Measurements from ENCODE around the gene DNM3. TPM values are rescaled to one million over a fixed set of nuclear protein-coding genes. Genes with fewer than 3 reads are reported as not detected.

Gene DNM3
- total and polyA plus RNA-seq, 2 experiments from 2014 or later = 0.11 to 1.4 TPM

DNA sequence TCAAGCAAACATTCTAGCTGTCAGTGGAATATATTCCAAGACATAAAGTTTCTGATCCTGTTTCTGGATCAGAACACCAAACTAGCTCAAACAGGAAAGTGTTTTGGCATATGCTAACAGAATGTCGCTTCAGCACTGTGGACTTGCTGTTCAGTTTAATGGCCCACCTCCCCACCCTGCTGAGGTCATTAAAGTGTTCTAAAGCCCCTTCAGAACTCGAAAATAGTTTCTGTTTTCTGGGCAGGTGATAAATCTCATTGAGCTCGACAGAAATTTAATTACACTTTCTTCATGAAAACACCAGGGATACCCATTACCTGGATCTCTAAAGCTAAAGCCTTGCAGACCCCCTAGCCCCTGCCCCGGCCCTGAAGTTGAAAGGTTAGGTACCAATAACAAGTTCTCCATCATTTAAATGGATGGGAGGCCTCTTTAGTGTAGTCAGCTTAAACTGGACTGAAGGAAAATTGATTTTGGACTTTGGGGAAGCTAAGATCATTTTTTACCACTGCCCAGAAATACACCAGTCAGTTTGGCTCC is 575.3 kb downstream of the DNM3 start:
- H3K9ac ChIP-seq = no peak overlapping the region
- no peaks in the 10 kb centered on the region for H3K36me3 ChIP-seq (ENCODE audit: low read depth)
- WGBS, 2 experiments (ENCODE audit: low coverage in 1 of 2, low lambda C conversion rate in 2 of 2, missing lambda C conversion rate in 2 of 2) = 67 to 71% methylated on average over 4 of the region's 4 CpGs
- H3K4me2 ChIP-seq (ENCODE audit: unreplicated experiment) = no peak overlapping the region
- H3K9me2 ChIP-seq (ENCODE audit: insufficient read depth) = no peaks in the 10 kb centered on the region
- H3K27me3 ChIP-seq (replicated peaks; ENCODE audit: insufficient read depth) = no peaks in the 10 kb centered on the region
- H2AFZ ChIP-seq = no peak overlapping the region
- no peak overlapping the region for H3K27ac ChIP-seq
- H4K20me1 ChIP-seq (ENCODE audit: insufficient read depth) = no peaks in the 10 kb centered on the region
- no peak overlapping the region for H3K4me3 ChIP-seq
- in situ Hi-C loops (cut with MboI) = loop anchor here (25.0 kb wide), 1 partner anchor 604 kb away; no protein-coding TSS in a partner anchor
- no peaks in the 10 kb centered on the region for H3K79me2 ChIP-seq (ENCODE audit: insufficient read depth)
- DNase-seq = no peak
- peaks cover 5% of the 10 kb centered on the region for H3K4me1 ChIP-seq (ENCODE audit: insufficient read depth)
- peaks cover 5% of the 10 kb centered on the region; the same call in 1 of the 2 replicates for H3F3A ChIP-seq (ENCODE audit: insufficient read depth)
- H3K9me3 ChIP-seq (ENCODE audit: low read depth) = no peaks in the 10 kb centered on the region
- TF ChIP-seq EZH2 (IDR thresholded peaks at IDR 0.05; ENCODE audit: insufficient read depth, poor library complexity, severe bottlenecking) (no peak), EZH2phosphoT487 (IDR thresholded peaks at IDR 0.05; ENCODE audit: insufficient read depth, low read depth) (no peak)

DNA sequence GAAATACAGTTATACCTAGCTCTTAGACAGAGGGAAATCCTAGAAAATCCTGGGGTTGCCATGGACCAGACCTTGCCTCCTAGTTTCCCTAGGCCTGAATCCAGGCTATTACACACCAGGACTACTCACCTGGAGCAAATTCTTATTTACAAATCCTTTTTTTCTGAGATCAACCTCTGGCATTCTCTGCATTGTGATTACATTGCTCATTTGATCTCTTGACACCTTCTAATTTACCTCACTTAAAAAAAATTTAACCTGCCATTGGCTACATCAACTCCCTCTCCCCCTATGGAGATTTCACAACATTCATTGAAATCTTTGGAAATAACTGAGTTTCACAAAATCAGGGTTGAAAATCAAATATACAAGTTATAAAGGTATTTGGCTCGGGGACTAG is 576.3 kb downstream of the DNM3 start:
- TF ChIP-seq EZH2 (IDR thresholded peaks at IDR 0.05; ENCODE audit: insufficient read depth, poor library complexity, severe bottlenecking) (no peak), EZH2phosphoT487 (IDR thresholded peaks at IDR 0.05; ENCODE audit: insufficient read depth, low read depth) (no peak)
- no peak overlapping the region for H2AFZ ChIP-seq
- no peak overlapping the region for H3K9ac ChIP-seq
- DNase-seq = no peak
- 85 to 93% methylated on average over 1 of the region's 1 CpG for WGBS, 2 experiments (ENCODE audit: low coverage in 1 of 2, low lambda C conversion rate in 2 of 2, missing lambda C conversion rate in 2 of 2)
- H3F3A ChIP-seq (ENCODE audit: insufficient read depth) = peaks cover 5% of the 10 kb centered on the region; the same call in 1 of the 2 replicates
- no peaks in the 10 kb centered on the region for H3K9me2 ChIP-seq (ENCODE audit: insufficient read depth)
- H3K4me3 ChIP-seq = no peak overlapping the region
- no peak overlapping the region for H3K27ac ChIP-seq
- H3K79me2 ChIP-seq (ENCODE audit: insufficient read depth) = no peaks in the 10 kb centered on the region
- H3K36me3 ChIP-seq (ENCODE audit: low read depth) = no peaks in the 10 kb centered on the region
- no peaks in the 10 kb centered on the region for H3K9me3 ChIP-seq (ENCODE audit: low read depth)
- in situ Hi-C loops (cut with MboI) = loop anchor here (25.0 kb wide), 1 partner anchor 605 kb away; no protein-coding TSS in a partner anchor
- no peaks in the 10 kb centered on the region for H4K20me1 ChIP-seq (ENCODE audit: insufficient read depth)
- no peak overlapping the region for H3K4me2 ChIP-seq (ENCODE audit: unreplicated experiment)
- H3K4me1 ChIP-seq (ENCODE audit: insufficient read depth) = peaks cover 5% of the 10 kb centered on the region
- H3K27me3 ChIP-seq (replicated peaks; ENCODE audit: insufficient read depth) = no peaks in the 10 kb centered on the region

DNA sequence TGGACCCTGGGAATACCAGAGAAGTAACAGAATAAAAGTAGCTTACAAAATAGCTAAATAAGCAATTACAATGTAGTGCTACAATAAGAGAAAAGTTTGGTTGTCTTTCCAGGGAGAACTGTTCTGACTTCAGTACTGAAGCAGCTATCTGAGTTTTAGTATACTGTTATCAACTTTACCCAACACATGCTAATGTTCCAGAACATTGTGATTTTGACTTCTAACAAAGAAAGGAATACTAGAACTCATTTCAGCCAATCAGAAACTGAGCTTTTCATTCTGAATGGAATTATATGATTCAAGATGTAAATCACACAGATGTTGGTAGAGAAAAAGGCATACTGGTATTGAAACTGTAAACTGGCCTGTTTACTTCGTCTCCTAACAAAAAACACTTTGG is 579.1 kb downstream of the DNM3 start, which contains the start of gene C1orf105:
Gene C1orf105 (plus strand): TSS at position 301 of the 400 bp plus-strand sequence. CDS start 201 bp downstream, outside the sequence.
- H3K79me2 ChIP-seq (ENCODE audit: insufficient read depth) = no peaks in the 10 kb centered on the region
- H3K4me3 ChIP-seq = no peak within 1 kb of the TSS
- no peaks in the 10 kb centered on the region for H3K9me3 ChIP-seq (ENCODE audit: low read depth)
- no peak within 1 kb of the TSS for H3K4me2 ChIP-seq (ENCODE audit: unreplicated experiment)
- no peaks in the 10 kb centered on the region for H4K20me1 ChIP-seq (ENCODE audit: insufficient read depth)
- 91 to 93% methylated on average over 1 of the region's 1 CpG for WGBS, 2 experiments (ENCODE audit: low coverage in 1 of 2, low lambda C conversion rate in 2 of 2, missing lambda C conversion rate in 2 of 2)
- no peak within 1 kb of the TSS for H3K9ac ChIP-seq
- no peak within 1 kb of the TSS for H2AFZ ChIP-seq
- no peaks in the 10 kb centered on the region for H3K4me1 ChIP-seq (ENCODE audit: insufficient read depth)
- DNase-seq = no peak
- H3K9me2 ChIP-seq (ENCODE audit: insufficient read depth) = no peaks in the 10 kb centered on the region
- H3K27me3 ChIP-seq (replicated peaks; ENCODE audit: insufficient read depth) = no peaks in the 10 kb centered on the region
- in situ Hi-C loops (cut with MboI) = loop anchor here (10.0 to 25.0 kb wide), 2 partner anchors 426 to 608 kb away; no protein-coding TSS in a partner anchor
- no peak within 1 kb of the TSS for H3K27ac ChIP-seq
- H3K36me3 ChIP-seq (ENCODE audit: low read depth) = no peaks in the 10 kb centered on the region
- TF ChIP-seq EZH2 (IDR thresholded peaks at IDR 0.05; ENCODE audit: insufficient read depth, poor library complexity, severe bottlenecking) = no peak
- no peak for TF ChIP-seq EZH2phosphoT487 (IDR thresholded peaks at IDR 0.05; ENCODE audit: insufficient read depth, low read depth)
- H3F3A ChIP-seq (ENCODE audit: insufficient read depth) = no peaks in the 10 kb centered on the region

DNA sequence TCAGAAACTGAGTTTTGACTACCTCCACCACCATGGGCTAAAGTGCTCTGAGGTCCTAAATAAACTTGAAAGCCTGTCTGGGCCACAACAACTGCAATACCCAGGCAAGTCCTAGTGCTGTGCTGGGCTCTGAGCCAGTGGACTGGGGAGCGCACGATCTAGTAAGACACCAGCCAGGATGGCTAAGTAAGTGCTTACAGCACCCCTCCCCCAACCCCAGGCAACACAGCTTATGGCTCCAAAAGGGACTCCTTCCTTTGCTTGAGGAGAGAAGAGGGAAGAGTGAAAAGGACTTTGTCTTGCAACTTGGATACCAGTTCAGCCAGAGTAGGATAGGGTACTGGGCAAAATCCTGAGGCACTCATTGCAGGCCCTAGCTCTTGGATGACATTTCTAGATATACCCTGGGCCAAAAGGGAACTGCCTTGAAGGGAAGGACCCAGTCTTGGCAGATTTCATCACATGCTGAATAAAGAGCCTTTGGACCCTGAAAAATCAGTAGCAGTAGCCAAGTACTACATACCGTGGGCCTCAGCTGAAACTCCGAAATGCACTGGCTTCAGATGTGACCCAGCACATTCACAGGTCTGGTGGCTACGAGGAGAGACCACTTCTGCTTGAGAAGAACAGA is 580.8 kb downstream of the DNM3 start:
- 78 to 86% methylated on average over 5 of the region's 5 CpGs for WGBS, 2 experiments (ENCODE audit: low coverage in 1 of 2, low lambda C conversion rate in 2 of 2, missing lambda C conversion rate in 2 of 2)
- H3K9me2 ChIP-seq (ENCODE audit: insufficient read depth) = no peaks in the 10 kb centered on the region
- no peak overlapping the region for H3K4me2 ChIP-seq (ENCODE audit: unreplicated experiment)
- H3K4me3 ChIP-seq = no peak overlapping the region
- H3K36me3 ChIP-seq (ENCODE audit: low read depth) = no peaks in the 10 kb centered on the region
- no peaks in the 10 kb centered on the region for H3K79me2 ChIP-seq (ENCODE audit: insufficient read depth)
- H3F3A ChIP-seq (ENCODE audit: insufficient read depth) = no peaks in the 10 kb centered on the region
- H3K9ac ChIP-seq = no peak overlapping the region
- H4K20me1 ChIP-seq (ENCODE audit: insufficient read depth) = no peaks in the 10 kb centered on the region
- in situ Hi-C loops (cut with MboI) = loop anchor here (10.0 to 25.0 kb wide), 2 partner anchors 427 to 610 kb away; no protein-coding TSS in a partner anchor
- H3K27me3 ChIP-seq (replicated peaks; ENCODE audit: insufficient read depth) = no peaks in the 10 kb centered on the region
- no peak for TF ChIP-seq EZH2 (IDR thresholded peaks at IDR 0.05; ENCODE audit: insufficient read depth, poor library complexity, severe bottlenecking)
- TF ChIP-seq EZH2phosphoT487 (IDR thresholded peaks at IDR 0.05; ENCODE audit: insufficient read depth, low read depth) = no peak
- DNase-seq = no peak
- H3K4me1 ChIP-seq (ENCODE audit: insufficient read depth) = no peaks in the 10 kb centered on the region
- no peaks in the 10 kb centered on the region for H3K9me3 ChIP-seq (ENCODE audit: low read depth)
- H3K27ac ChIP-seq = no peak overlapping the region
- no peak overlapping the region for H2AFZ ChIP-seq

Measured in GM23248 (cell line).